Activated CD8-positive, alpha-beta memory T cell treated with anti-CD3 and anti-CD28 coated beads for 36 hours (primary cell): Measurements from ENCODE around the gene SCAI. TPM values are rescaled to one million over a fixed set of nuclear protein-coding genes. Genes with fewer than 3 reads are reported as not detected.
"Not testable (repeated sequence)": the region's sequence is repeated elsewhere in the genome, so short reads cannot be mapped to it uniquely, and the experiment has no call there.

Experiments
- CTCF ChIA-PET: fragments of 350-600 bp; sonication (Branson Sonifier 250); formaldehyde crosslinking; loops from one replicate; lab custom pipeline; 2021; ENCODE audit warnings: antibody characterized with exemption; lab: Charles Lee
- POLR2A ChIA-PET: fragments of 350-600 bp; sonication (Branson Sonifier 250); formaldehyde crosslinking; loops from one replicate; lab custom pipeline; 2021; ENCODE audit warnings: antibody characterized with exemption; lab: Charles Lee
- total RNA-seq, 2 experiments: library from RNA; stranded (reverse); gene quantifications; one replicate each; pipeline ENCODE4 v1.2.3, GENCODE V29; 2021

The SCAI gene
- total RNA-seq, 2 experiments from 2014 or later, result 7.5 to 8.8 TPM

GRCh38 chr9:125074976-125075375, 68.4 kb downstream of the SCAI start:
- CTCF ChIA-PET, result interaction anchor here (0.6 kb wide), 1 partner anchor 12 kb away, joined by 3 read pairs; no protein-coding TSS in a partner anchor

GRCh38 chr9:125066839-125067619, 76.3 kb downstream of the SCAI start:
- CTCF ChIA-PET, result no interaction called here
- POLR2A ChIA-PET, result no interaction called here

More at GRCh38 chr9:125074976-125075375, 68.4 kb downstream of the SCAI start:
- POLR2A ChIA-PET, result no interaction called here

- CTCF ChIA-PET, result no interaction called here
- POLR2A ChIA-PET, result no interaction called here
These were observed 81.9 kb downstream of the SCAI start for GRCh38 chr9:125061391-125061790.

GRCh38 chr9:125049212-125050049, 93.9 kb downstream of the SCAI start:
- POLR2A ChIA-PET, result interaction anchor here (0.6 kb wide), 1 partner anchor 251 kb away, joined by 3 read pairs; no protein-coding TSS in a partner anchor
- CTCF ChIA-PET, result interaction anchor here (0.6 kb wide), 1 partner anchor 246 kb away, joined by 3 read pairs; no protein-coding TSS in a partner anchor

- POLR2A ChIA-PET, result no interaction called here
- CTCF ChIA-PET, result interaction anchor here (1.0 kb wide), 1 partner anchor 8 kb away, joined by 3 read pairs; no protein-coding TSS in a partner anchor
These were observed 99.7 kb downstream of the SCAI start for GRCh38 chr9:125043631-125044030.

GRCh38 chr9:125043148-125043547, 100.2 kb downstream of the SCAI start:
- POLR2A ChIA-PET, result no interaction called here
- CTCF ChIA-PET, result interaction anchor here (0.7 to 1.0 kb wide), 2 partner anchors 8 to 686 kb away, joined by 3 read pairs; no protein-coding TSS in a partner anchor

- ChIA-PET POLR2A (no interaction called here), CTCF (no interaction called here)
These were observed 105.2 kb downstream of the SCAI start for GRCh38 chr9:125038166-125038565.

GRCh38 chr9:125028041-125028440, 115.3 kb downstream of the SCAI start:
- CTCF ChIA-PET, result no interaction called here
- POLR2A ChIA-PET, result no interaction called here

- ChIA-PET POLR2A (no interaction called here), CTCF (no interaction called here)
These were observed 118.4 kb downstream of the SCAI start for GRCh38 chr9:125024917-125025316.

GRCh38 chr9:125021069-125021468, 122.3 kb downstream of the SCAI start:
- ChIA-PET POLR2A (no interaction called here), CTCF (no interaction called here)

- CTCF ChIA-PET, POLR2A ChIA-PET: not testable (repeated sequence)
These were observed 127.7 kb downstream of the SCAI start for GRCh38 chr9:125015655-125016054.

GRCh38 chr9:125012013-125012412, 131.3 kb downstream of the SCAI start:
- POLR2A ChIA-PET, CTCF ChIA-PET: not testable (repeated sequence)

GRCh38 chr9:125008599-125008998, 134.7 kb downstream of the SCAI start:
- ChIA-PET CTCF (interaction anchor here (0.6 kb wide), 1 partner anchor 162 kb away, joined by 3 read pairs; no protein-coding TSS in a partner anchor), POLR2A (no interaction called here)

GRCh38 chr9:125003332-125003731, 140.0 kb downstream of the SCAI start:
- ChIA-PET CTCF (no interaction called here), POLR2A (no interaction called here)

GRCh38 chr9:124983698-124984097, 159.6 kb downstream of the SCAI start:
- POLR2A ChIA-PET, result no interaction called here
- CTCF ChIA-PET, result no interaction called here

- POLR2A ChIA-PET, result no interaction called here
- CTCF ChIA-PET, result no interaction called here
These were observed 162.9 kb downstream of the SCAI start for GRCh38 chr9:124980431-124980830.

GRCh38 chr9:124975131-124975530, 168.2 kb downstream of the SCAI start:
- POLR2A ChIA-PET, result no interaction called here

GRCh38 chr9:124973807-124974206, 169.5 kb downstream of the SCAI start:
- CTCF ChIA-PET, result no interaction called here
- POLR2A ChIA-PET, result no interaction called here

More at GRCh38 chr9:124975131-124975530, 168.2 kb downstream of the SCAI start:
- CTCF ChIA-PET, result no interaction called here

- POLR2A ChIA-PET, result no interaction called here
- CTCF ChIA-PET, result no interaction called here
These were observed 171.0 kb downstream of the SCAI start for GRCh38 chr9:124972241-124972770.

GRCh38 chr9:124969401-124969800, 173.9 kb downstream of the SCAI start:
- ChIA-PET POLR2A (interaction anchor here (0.6 kb wide), 1 partner anchor 867 kb away, joined by 3 read pairs; no protein-coding TSS in a partner anchor), CTCF (no interaction called here)
